Measurements from ENCODE around the gene GPX7.

DNA sequence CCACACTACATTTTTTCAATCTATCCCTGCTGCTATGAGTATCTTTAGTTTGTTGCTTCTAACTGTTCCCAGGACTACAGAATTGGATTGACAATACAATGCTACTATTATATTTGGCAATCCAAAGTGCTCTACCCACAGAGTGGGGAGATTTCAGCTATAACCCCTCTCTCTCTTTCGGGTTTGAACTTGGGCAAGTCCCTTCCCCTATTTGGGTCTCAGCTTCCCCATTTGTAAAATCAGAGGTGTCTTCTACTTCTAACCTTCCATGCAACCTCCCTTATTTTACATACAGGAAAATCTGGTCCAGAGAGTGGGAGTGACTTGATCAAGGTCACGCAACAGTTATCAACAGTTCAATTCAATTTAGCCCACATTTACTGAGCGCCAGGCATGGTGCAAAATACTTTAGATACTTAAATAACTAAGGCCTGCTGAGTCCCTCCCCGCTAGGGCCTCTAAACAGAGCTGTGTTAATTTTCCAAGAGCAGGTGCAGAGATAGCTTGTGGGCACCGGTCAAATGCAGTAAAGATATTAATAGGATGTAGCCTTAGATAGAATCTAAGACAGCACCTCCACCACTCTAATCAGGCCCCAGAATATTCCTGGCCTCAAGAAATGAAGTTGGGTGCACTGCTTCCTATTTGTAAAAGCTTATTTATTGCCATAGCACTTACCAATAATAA lies 9.4 kb upstream of the GPX7 start:
- TF ChIP-seq, protein P1, sequence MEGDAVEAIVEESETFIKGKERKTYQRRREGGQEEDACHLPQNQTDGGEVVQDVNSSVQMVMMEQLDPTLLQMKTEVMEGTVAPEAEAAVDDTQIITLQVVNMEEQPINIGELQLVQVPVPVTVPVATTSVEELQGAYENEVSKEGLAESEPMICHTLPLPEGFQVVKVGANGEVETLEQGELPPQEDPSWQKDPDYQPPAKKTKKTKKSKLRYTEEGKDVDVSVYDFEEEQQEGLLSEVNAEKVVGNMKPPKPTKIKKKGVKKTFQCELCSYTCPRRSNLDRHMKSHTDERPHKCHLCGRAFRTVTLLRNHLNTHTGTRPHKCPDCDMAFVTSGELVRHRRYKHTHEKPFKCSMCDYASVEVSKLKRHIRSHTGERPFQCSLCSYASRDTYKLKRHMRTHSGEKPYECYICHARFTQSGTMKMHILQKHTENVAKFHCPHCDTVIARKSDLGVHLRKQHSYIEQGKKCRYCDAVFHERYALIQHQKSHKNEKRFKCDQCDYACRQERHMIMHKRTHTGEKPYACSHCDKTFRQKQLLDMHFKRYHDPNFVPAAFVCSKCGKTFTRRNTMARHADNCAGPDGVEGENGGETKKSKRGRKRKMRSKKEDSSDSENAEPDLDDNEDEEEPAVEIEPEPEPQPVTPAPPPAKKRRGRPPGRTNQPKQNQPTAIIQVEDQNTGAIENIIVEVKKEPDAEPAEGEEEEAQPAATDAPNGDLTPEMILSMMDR (IDR thresholded peaks at IDR 0.05; ENCODE audit: borderline replicate concordance, extremely low read depth, low read length, poor library complexity, severe bottlenecking): no peak
- no peak for TF ChIP-seq EZH2 (IDR thresholded peaks at IDR 0.05; ENCODE audit: borderline replicate concordance, low read depth, low read length, severe bottlenecking)
